Skin epidermis (tissue), 12 donors: Measurements from ENCODE around the gene ZC3H7B.
A peak's percentile ranks its signal among the peaks of the same experiment; 100 is the strongest.
"Not testable (repeated sequence)": the region's sequence is repeated elsewhere in the genome, so short reads cannot be mapped to it uniquely, and the experiment has no call there.

Experiments
- H3K27ac ChIP-seq, 21 experiments: fragments of 200-600 bp; sonication (generic) in 11 of 21; one replicate each; pipeline ENCODE4 v1.5.0; 2020; ENCODE audit warnings: mild to moderate bottlenecking in 3 of 21, inconsistent platforms in 2 of 21, moderate library complexity in 2 of 21
- H3K4me3 ChIP-seq, 7 experiments: fragments of 200-600 bp; sonication (generic) in 2 of 7; one replicate each; pipeline ENCODE4 v1.5.0; 2020; ENCODE audit warnings: inconsistent platforms in 2 of 7, mild to moderate bottlenecking in 2 of 7, moderate library complexity in 1 of 7

ZC3H7B gene

GRCh38 chr22:41401781-41402648, 100.7 kb downstream of the ZC3H7B start:
- no peak overlapping the region for H3K4me3 ChIP-seq
- peak overlapping the region in 7 of 21 experiments; percentile 3 to 49 (median 26) for H3K27ac ChIP-seq

- H3K4me3 ChIP-seq, H3K27ac ChIP-seq: not testable (repeated sequence)
These were observed 101.5 kb downstream of the ZC3H7B start for GRCh38 chr22:41402851-41403250.

GRCh38 chr22:41403532-41404318, 102.4 kb downstream of the ZC3H7B start:
- Histone ChIP-seq H3K4me3 (no peak overlapping the region), H3K27ac (peak overlapping the region in 1 of 21 experiments; percentile 12)

GRCh38 chr22:41405588-41405987, 104.3 kb downstream of the ZC3H7B start:
- Histone ChIP-seq H3K27ac (peak overlapping the region in 1 of 21 experiments; percentile 21), H3K4me3 (no peak overlapping the region)

- Histone ChIP-seq H3K27ac (no peak overlapping the region), H3K4me3 (no peak overlapping the region)
These were observed 105.1 kb downstream of the ZC3H7B start for GRCh38 chr22:41406410-41406809.

GRCh38 chr22:41407433-41407832, 106.1 kb downstream of the ZC3H7B start:
- no peak overlapping the region for H3K27ac ChIP-seq

GRCh38 chr22:41408665-41409064, 107.3 kb downstream of the ZC3H7B start:
- no peak overlapping the region for H3K27ac ChIP-seq

More at GRCh38 chr22:41407433-41407832, 106.1 kb downstream of the ZC3H7B start:
- no peak overlapping the region for H3K4me3 ChIP-seq

More at GRCh38 chr22:41408665-41409064, 107.3 kb downstream of the ZC3H7B start:
- no peak overlapping the region for H3K4me3 ChIP-seq
